ENCODE results near the gene SOWAHC. TPM values are rescaled to one million over a fixed set of nuclear protein-coding genes. Genes with fewer than 3 reads are reported as not detected.

SOWAHC gene
- total RNA-seq, 1 donor from 2014 or later: not detected

- H3K36me3 Mint-ChIP-seq (ENCODE audit: low read depth): no peaks in the 10 kb centered on the region
- intact Hi-C loops (cut with micrococcal nuclease): no loop called here
- DNase-seq: no peak
- ChIA-PET POLR2A (no interaction called here), CTCF (no interaction called here)
- no peaks in the 10 kb centered on the region for H3K4me1 Mint-ChIP-seq
- no peaks in the 10 kb centered on the region for H3K9me3 Mint-ChIP-seq
- no peak overlapping the region for H3K4me3 Mint-ChIP-seq
- TF ChIP-seq CTCF (IDR thresholded peaks at IDR 0.05): no peak
- ATAC-seq (ENCODE audit: low read depth): no peak
- peaks cover 4% of the 10 kb centered on the region for H3K27me3 Mint-ChIP-seq
- no peak overlapping the region for H3K27ac Mint-ChIP-seq
These were observed 45.4 kb downstream of the SOWAHC start for GRCh38 chr2:109659396-109660045.

- ChIA-PET POLR2A (no interaction called here), CTCF (no interaction called here)
- Mint-ChIP-seq H3K4me3 (no peak overlapping the region), H3K27me3 (peaks cover 4% of the 10 kb centered on the region), H3K9me3 (no peaks in the 10 kb centered on the region), H3K4me1 (no peaks in the 10 kb centered on the region), H3K27ac (no peak overlapping the region), H3K36me3 (ENCODE audit: low read depth) (no peaks in the 10 kb centered on the region)
- intact Hi-C loops (cut with micrococcal nuclease): no loop called here
- no peak for ATAC-seq (ENCODE audit: low read depth)
- TF ChIP-seq CTCF (IDR thresholded peaks at IDR 0.05): no peak
- DNase-seq: no peak
These were observed 46.1 kb downstream of the SOWAHC start for GRCh38 chr2:109660046-109660860.

- CTCF ChIA-PET: no interaction called here
- H3K36me3 Mint-ChIP-seq (ENCODE audit: low read depth): no peaks in the 10 kb centered on the region
- intact Hi-C loops (cut with micrococcal nuclease): no loop called here
- no peak overlapping the region for H3K4me3 Mint-ChIP-seq
- no peaks in the 10 kb centered on the region for H3K9me3 Mint-ChIP-seq
- H3K4me1 Mint-ChIP-seq: no peaks in the 10 kb centered on the region
- ATAC-seq (ENCODE audit: low read depth) (no peak), DNase-seq (no peak)
- no peak for TF ChIP-seq CTCF (IDR thresholded peaks at IDR 0.05)
- POLR2A ChIA-PET: no interaction called here
- peaks cover 6% of the 10 kb centered on the region for H3K27me3 Mint-ChIP-seq
- no peak overlapping the region for H3K27ac Mint-ChIP-seq
These were observed 48.7 kb downstream of the SOWAHC start for GRCh38 chr2:109662889-109663288.

- Mint-ChIP-seq H3K27ac (no peak overlapping the region), H3K4me3 (no peak overlapping the region), H3K4me1 (no peaks in the 10 kb centered on the region), H3K27me3 (peaks cover 6% of the 10 kb centered on the region), H3K36me3 (ENCODE audit: low read depth) (no peaks in the 10 kb centered on the region), H3K9me3 (no peaks in the 10 kb centered on the region)
- CTCF ChIA-PET: no interaction called here
- POLR2A ChIA-PET: no interaction called here
- DNase-seq (no peak), ATAC-seq (ENCODE audit: low read depth) (no peak)
- no peak for TF ChIP-seq CTCF (IDR thresholded peaks at IDR 0.05)
- intact Hi-C loops (cut with micrococcal nuclease): no loop called here
These were observed 49.6 kb downstream of the SOWAHC start for GRCh38 chr2:109663721-109664120.

- Mint-ChIP-seq H3K36me3 (ENCODE audit: low read depth) (no peaks in the 10 kb centered on the region), H3K27ac (no peak overlapping the region), H3K4me1 (no peaks in the 10 kb centered on the region), H3K9me3 (no peaks in the 10 kb centered on the region), H3K27me3 (peaks cover 6% of the 10 kb centered on the region), H3K4me3 (no peak overlapping the region)
- ChIA-PET CTCF (no interaction called here), POLR2A (no interaction called here)
- TF ChIP-seq CTCF (IDR thresholded peaks at IDR 0.05): no peak
- intact Hi-C loops (cut with micrococcal nuclease): no loop called here
- no peak for DNase-seq
- no peak for ATAC-seq (ENCODE audit: low read depth)
These were observed 52.3 kb downstream of the SOWAHC start for GRCh38 chr2:109666466-109666865.

Other genes with a start within 250 kb of the SOWAHC start
- 0.35 and 0.69 TPM in 2 replicates for gene SEPTIN10, start 398 bp upstream of the SOWAHC start, total RNA-seq
- 68.0 and 75.9 TPM in 2 replicates for gene RGPD5, start 179.9 kb downstream of the SOWAHC start, total RNA-seq